Panc1 (cell line): ENCODE results near the gene TEAD4. TPM values are rescaled to one million over a fixed set of nuclear protein-coding genes. Genes with fewer than 3 reads are reported as not detected.

ENCODE experiments used
- ATAC-seq: fragments of 200-7000 bp; cut with Tn5 transposase; 2 replicates; pipeline ENCODE4 v1.9.1; 2020; ENCODE audit warnings: mild to moderate bottlenecking, moderate library complexity
- BruUV-seq: library from RNA; stranded (reverse); fragments of 400-500 nt; replicated peaks from 2 replicates; lab custom pipeline; 2021; lab: Mats Ljungman, UMichigan
- CTCF ChIA-PET: fragments of 300-600 bp; sonication (Branson Sonifier 250); formaldehyde crosslinking; loops from one replicate; lab custom pipeline; 2022; ENCODE audit warnings: antibody characterized with exemption; lab: Charles Lee
- POLR2A ChIA-PET: fragments of 300-600 bp; sonication (Branson Sonifier 250); formaldehyde crosslinking; loops from one replicate; lab custom pipeline; 2022; ENCODE audit warnings: antibody characterized with exemption; lab: Charles Lee
- DNase-seq: peaks from one replicate; pipeline ENCODE4 v3.0.0-alpha.2; 2010; ENCODE audit warnings: low read depth, low spot score
- H3K27ac ChIP-seq: 2 replicates; pipeline ENCODE4 v1.5.1; 2011; ENCODE audit warnings: mild to moderate bottlenecking, low read length, inconsistent platforms
- H3K27me3 ChIP-seq: fragments of 200-500 bp; sonication (Bioruptor generic); 2 replicates; pipeline ENCODE4 v1.6.0; 2014; ENCODE audit warnings: low read length, inconsistent platforms; ENCODE audit not compliant: control insufficient read depth, insufficient read depth
- H3K36me3 ChIP-seq: fragments of 200-500 bp; sonication (Bioruptor generic); 2 replicates; pipeline ENCODE4 v1.5.1; 2014; ENCODE audit warnings: inconsistent platforms, mild to moderate bottlenecking, low read length, moderate library complexity; ENCODE audit not compliant: control insufficient read depth, insufficient read depth
- H3K4me1 ChIP-seq: 2 replicates; pipeline ENCODE4 v1.5.1; 2011; ENCODE audit warnings: inconsistent platforms, mild to moderate bottlenecking, low read length, moderate library complexity; ENCODE audit not compliant: control insufficient read depth, insufficient read depth
- H3K4me3 ChIP-seq, 2 experiments: 2 replicates each; pipeline ENCODE4 v1.5.1; 2011 to 2012; ENCODE audit warnings: low read depth in 2 of 2, low read length in 2 of 2, mild to moderate bottlenecking in 2 of 2, inconsistent platforms in 1 of 2, moderate library complexity in 1 of 2
- H3K9me3 ChIP-seq: fragments of 200-500 bp; sonication (Bioruptor generic); 2 replicates; pipeline ENCODE4 v1.5.1; 2014; ENCODE audit warnings: low read depth, mild to moderate bottlenecking, inconsistent platforms, low read length, moderate library complexity; ENCODE audit not compliant: control insufficient read depth, insufficient read depth
- CTCF ChIP-seq: fragments of 450-650 bp; IDR thresholded peaks from 2 replicates; pipeline ENCODE4 v1.5.1; 2017; ENCODE audit warnings: mild to moderate bottlenecking
- POLR2AphosphoS5 ChIP-seq: IDR thresholded peaks from 2 replicates; pipeline ENCODE4 v1.6.1; 2012; ENCODE audit warnings: mild to moderate bottlenecking, low read depth, low read length, moderate library complexity
- SIN3A ChIP-seq: IDR thresholded peaks from 2 replicates; pipeline ENCODE4 v1.6.1; 2012; ENCODE audit warnings: low read depth, mild to moderate bottlenecking, low read length, moderate library complexity, borderline replicate concordance; ENCODE audit not compliant: insufficient read depth
- TCF7L2 ChIP-seq: IDR thresholded peaks from 2 replicates; pipeline ENCODE4 v1.6.1; 2011; ENCODE audit warnings: mild to moderate bottlenecking, low read depth, low read length, inconsistent platforms
- in situ Hi-C: cut with HindIII; loops from 2 replicates; pipeline ENCODE4 v1.10.0; 2016; ENCODE audit warnings: low sequenced_read_pairs, low pct_unique_long_range_greater_than_20kb
- intact Hi-C: fragments of 100-400 bp; cut with micrococcal nuclease; formaldehyde crosslinking; loops from one replicate; pipeline ENCODE4 v1.10.0; 2022; ENCODE audit not compliant: unreplicated experiment
- total RNA-seq: library from RNA; stranded (reverse); gene quantifications from one replicate; pipeline ENCODE4 v1.2.1, GENCODE V29; 2021; ENCODE audit not compliant: unreplicated experiment
- TF ChIP-seq, protein P1 (sequence below), 2 experiments: IDR thresholded peaks; 2 replicates each; pipeline ENCODE4 v1.6.1; 2011 to 2012; ENCODE audit warnings: low read depth in 2 of 2, control low read depth in 1 of 2, low read length in 1 of 2, mild to moderate bottlenecking in 1 of 2, moderate library complexity in 1 of 2; ENCODE audit not compliant: insufficient read depth in 1 of 2

TEAD4 gene
- total RNA-seq, 1 experiment from 2014 or later = 47.6 TPM

GRCh38 chr12:2957816-2958431, 1.3 kb upstream of the TEAD4 start:
- BruUV-seq = TSS peak; percentile 84
- TF ChIP-seq TCF7L2 = no peak
- no peak for TF ChIP-seq SIN3A
- TF ChIP-seq, protein P1, sequence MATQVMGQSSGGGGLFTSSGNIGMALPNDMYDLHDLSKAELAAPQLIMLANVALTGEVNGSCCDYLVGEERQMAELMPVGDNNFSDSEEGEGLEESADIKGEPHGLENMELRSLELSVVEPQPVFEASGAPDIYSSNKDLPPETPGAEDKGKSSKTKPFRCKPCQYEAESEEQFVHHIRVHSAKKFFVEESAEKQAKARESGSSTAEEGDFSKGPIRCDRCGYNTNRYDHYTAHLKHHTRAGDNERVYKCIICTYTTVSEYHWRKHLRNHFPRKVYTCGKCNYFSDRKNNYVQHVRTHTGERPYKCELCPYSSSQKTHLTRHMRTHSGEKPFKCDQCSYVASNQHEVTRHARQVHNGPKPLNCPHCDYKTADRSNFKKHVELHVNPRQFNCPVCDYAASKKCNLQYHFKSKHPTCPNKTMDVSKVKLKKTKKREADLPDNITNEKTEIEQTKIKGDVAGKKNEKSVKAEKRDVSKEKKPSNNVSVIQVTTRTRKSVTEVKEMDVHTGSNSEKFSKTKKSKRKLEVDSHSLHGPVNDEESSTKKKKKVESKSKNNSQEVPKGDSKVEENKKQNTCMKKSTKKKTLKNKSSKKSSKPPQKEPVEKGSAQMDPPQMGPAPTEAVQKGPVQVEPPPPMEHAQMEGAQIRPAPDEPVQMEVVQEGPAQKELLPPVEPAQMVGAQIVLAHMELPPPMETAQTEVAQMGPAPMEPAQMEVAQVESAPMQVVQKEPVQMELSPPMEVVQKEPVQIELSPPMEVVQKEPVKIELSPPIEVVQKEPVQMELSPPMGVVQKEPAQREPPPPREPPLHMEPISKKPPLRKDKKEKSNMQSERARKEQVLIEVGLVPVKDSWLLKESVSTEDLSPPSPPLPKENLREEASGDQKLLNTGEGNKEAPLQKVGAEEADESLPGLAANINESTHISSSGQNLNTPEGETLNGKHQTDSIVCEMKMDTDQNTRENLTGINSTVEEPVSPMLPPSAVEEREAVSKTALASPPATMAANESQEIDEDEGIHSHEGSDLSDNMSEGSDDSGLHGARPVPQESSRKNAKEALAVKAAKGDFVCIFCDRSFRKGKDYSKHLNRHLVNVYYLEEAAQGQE (IDR thresholded peaks at IDR 0.05; ENCODE audit: insufficient read depth in 1 of 2, low read depth in 2 of 2, low read length in 1 of 2) = no peak
- TF ChIP-seq POLR2AphosphoS5 = no peak
- TF ChIP-seq CTCF = no peak
- POLR2A ChIA-PET = no interaction called here
- Histone ChIP-seq H3K4me3 (peak overlapping the region; percentile 67 to 71), H3K27ac (peak overlapping the region; percentile 94), H3K9me3 (no peaks in the 10 kb centered on the region), H3K4me1 (peaks cover 14% of the 10 kb centered on the region), H3K36me3 (no peaks in the 10 kb centered on the region), H3K27me3 (no peaks in the 10 kb centered on the region)
- in situ Hi-C loops = no loop called here
- CTCF ChIA-PET = interaction anchor here (0.6 kb wide), 1 partner anchor 12 kb away, joined by 5 read pairs; no protein-coding TSS in a partner anchor
- ATAC-seq (no peak), DNase-seq (no peak)
- intact Hi-C loops = no loop called here

GRCh38 chr12:2958432-2959191, 585 bp upstream of the TEAD4 start:
- TF ChIP-seq POLR2AphosphoS5 = peak; percentile 47; the same call in 1 of the 2 replicates
- peak; percentile 22; the same call in 1 of the 2 replicates for TF ChIP-seq TCF7L2
- TF ChIP-seq, protein P1 (IDR thresholded peaks at IDR 0.05; ENCODE audit: insufficient read depth in 1 of 2, low read depth in 2 of 2, low read length in 1 of 2) = no peak
- intact Hi-C loops (no loop called here), in situ Hi-C loops (no loop called here)
- Histone ChIP-seq H3K36me3 (no peaks in the 10 kb centered on the region), H3K27ac (peak overlapping the region; percentile 94), H3K27me3 (no peaks in the 10 kb centered on the region), H3K4me1 (peaks cover 21% of the 10 kb centered on the region), H3K4me3 (peak overlapping the region; percentile 67 to 71), H3K9me3 (no peaks in the 10 kb centered on the region)
- no TSS peak for BruUV-seq
- POLR2A ChIA-PET = no interaction called here
- ATAC-seq = peak; percentile 89
- DNase-seq = no peak
- CTCF ChIA-PET = interaction anchor here (0.6 kb wide), 1 partner anchor 13 kb away, joined by 5 read pairs; no protein-coding TSS in a partner anchor
